ENCODE results near the gene VASN.

Gene VASN

DNA sequence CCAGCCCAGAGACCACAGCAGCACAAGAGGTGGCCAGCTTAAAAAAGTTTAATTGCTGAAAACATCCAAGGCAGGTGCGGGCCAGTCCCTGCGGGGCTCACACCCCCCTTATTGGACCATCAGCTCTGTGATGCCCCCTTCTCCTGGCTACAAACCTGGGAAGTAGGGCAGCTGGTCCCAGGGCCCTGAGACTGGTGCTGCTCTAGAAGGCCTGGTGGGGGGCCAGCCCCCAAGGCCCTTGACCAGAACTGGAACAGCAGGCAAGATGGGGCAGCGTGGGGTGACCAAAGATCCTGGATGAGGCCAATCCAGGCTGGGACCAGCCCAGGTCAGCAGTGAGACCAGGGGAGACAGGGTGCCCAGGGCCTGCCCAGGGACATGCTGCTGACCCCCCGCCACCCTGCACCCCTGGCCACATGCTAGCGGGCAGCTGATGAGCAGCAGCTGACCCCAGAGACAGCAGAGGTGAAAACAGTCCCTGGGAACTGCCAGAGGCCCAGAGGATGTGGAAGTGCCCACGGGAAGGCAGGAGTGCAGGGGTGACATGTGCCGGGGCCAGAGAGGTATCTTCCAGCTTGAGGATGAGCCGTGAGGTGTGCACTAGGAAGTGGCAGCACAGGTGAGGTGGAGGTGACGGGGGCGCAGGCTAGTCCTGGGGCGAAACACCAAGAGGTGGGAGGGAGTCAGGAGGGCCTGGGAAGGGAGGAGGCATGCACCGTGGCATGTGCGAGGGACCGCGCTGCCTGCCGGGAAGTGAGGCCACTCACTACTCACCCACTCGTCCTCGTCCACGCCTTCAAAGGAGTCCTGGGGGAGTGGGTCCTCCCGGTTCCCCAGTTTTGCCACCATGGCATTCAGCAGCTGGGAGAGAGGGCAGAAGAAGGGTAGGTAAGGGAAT lies 16.9 kb upstream of the VASN start:
- TF ChIP-seq CTCF (IDR thresholded peaks at IDR 0.05; ENCODE audit: low read depth, low read length, missing control alignments) = no peak
- H3K4me3 ChIP-seq (replicated peaks; ENCODE audit: low read depth, low read length) = no peak overlapping the region
- DNase-seq (ENCODE audit: extremely low read depth, low read depth) = no peak

DNA sequence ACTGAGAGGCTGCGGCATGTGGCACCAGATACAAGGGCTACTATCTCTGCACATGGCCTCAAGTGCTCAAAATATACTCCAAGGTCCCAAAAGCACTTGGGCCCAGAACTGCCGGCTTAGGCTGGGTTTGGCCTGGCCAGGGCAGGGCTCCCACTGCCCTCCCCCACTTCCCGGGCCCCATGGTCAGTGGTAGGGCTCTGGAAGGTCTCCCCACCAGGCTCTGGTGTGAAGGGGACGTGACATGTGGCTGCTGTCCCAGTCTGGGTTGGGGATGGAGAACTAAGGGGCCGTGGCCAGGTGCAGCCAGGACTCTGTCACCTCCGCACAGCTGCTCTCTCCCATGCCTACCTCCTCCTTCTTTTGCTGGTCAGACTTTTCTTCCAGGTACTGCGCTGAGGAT lies 14.8 kb upstream of the VASN start:
- no peak for DNase-seq (ENCODE audit: extremely low read depth, low read depth)
- no peak for TF ChIP-seq CTCF (IDR thresholded peaks at IDR 0.05; ENCODE audit: low read depth, low read length, missing control alignments)
- no peak overlapping the region for H3K4me3 ChIP-seq (replicated peaks; ENCODE audit: low read depth, low read length)

GRCh38 chr16:4358236-4358635 lies 13.4 kb upstream of the VASN start:
- no peak for DNase-seq (ENCODE audit: extremely low read depth, low read depth)
- no peak overlapping the region for H3K4me3 ChIP-seq (replicated peaks; ENCODE audit: low read depth, low read length)
- no peak for TF ChIP-seq CTCF (IDR thresholded peaks at IDR 0.05; ENCODE audit: low read depth, low read length, missing control alignments)

DNA sequence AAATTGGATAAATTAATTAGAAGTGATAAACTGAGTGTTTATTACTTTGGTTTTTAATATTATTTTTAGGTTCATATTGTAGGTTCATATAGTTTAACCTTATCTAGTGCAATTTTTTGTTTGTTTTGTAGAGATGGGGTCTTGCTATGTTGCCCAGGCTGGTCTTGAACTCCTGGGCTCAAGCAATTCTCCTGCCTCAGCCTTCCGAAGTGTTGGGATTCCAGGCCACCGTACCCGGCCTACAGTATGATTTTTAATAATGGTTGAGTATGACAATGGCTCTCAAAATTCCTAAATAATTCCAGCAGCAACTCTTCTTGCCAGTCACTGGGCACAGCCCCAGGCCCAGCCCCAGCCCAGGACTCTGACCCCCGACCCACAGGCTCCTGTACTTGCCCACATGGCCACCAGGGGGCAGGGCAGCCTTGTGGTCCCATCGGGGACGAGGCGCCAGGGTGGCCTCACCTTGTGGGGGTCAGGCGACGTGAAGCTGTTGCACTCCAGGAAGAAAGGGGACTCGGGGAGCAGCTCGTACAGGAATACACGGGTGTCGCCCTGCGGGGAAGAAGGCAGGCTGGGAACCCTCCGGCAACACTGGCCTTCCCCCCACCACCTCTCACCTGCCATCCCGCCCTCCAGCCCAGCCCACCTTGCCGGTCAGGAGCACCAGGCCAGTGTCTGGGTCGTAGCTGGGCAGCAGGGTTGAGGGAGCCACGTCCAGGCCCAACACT lies 12.7 kb upstream of the VASN start:
- DNase-seq (ENCODE audit: extremely low read depth, low read depth) = no peak
- peak; percentile 94 for TF ChIP-seq CTCF (IDR thresholded peaks at IDR 0.05; ENCODE audit: low read depth, low read length, missing control alignments)
- no peak overlapping the region for H3K4me3 ChIP-seq (replicated peaks; ENCODE audit: low read depth, low read length)

DNA sequence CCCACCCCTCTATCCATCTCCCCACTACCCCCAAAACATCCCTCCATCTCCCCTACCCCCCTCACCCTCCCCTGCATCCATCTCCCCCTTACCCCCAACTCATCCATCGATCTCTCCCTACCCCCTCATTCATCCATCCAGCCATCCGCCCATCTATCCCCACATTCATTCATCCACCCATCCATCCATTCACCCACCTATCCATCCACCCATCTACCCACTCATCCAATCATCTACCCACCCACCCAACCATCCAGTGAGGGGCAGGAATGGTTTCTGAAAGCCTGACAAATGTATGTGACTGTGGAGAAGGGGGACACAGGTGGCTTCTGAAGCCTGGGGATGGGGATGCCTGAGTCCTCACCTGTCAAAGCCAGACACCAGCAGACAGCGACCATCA lies 11.7 kb upstream of the VASN start:
- DNase-seq (ENCODE audit: extremely low read depth, low read depth) = no peak
- no peak for TF ChIP-seq CTCF (IDR thresholded peaks at IDR 0.05; ENCODE audit: low read depth, low read length, missing control alignments)
- no peak overlapping the region for H3K4me3 ChIP-seq (replicated peaks; ENCODE audit: low read depth, low read length)

DNA sequence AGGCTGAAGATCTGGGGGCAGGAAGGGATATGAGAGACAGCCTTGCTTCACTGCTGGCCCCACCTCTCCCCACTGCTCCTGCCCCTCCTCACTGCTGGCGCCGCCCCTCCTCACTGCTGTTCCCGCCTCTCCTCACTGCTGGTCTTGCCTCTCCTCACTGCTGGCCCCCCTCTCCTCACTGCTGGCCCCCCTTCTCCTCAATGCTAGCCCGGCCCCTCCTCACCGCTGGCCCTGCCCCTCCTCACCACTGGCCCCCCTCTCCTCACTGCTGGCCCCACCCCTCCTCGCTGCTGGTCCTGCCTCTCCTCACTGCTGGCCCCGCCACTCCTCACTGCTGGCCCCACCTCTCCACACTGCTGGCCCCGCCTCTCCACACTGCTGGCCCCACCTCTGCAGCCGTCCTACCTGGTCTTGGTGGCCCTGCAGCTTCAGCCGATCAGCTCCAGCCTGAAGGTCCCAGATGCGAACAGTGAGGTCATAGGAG lies 11.1 kb upstream of the VASN start:
- H3K4me3 ChIP-seq (replicated peaks; ENCODE audit: low read depth, low read length) = no peak overlapping the region
- no peak for DNase-seq (ENCODE audit: extremely low read depth, low read depth)
- no peak for TF ChIP-seq CTCF (IDR thresholded peaks at IDR 0.05; ENCODE audit: low read depth, low read length, missing control alignments)

Measured in HFF-Myc (cell line).